8988T (cell line): Measurements from ENCODE around the gene NQO2.
A peak's percentile ranks its signal among the peaks of the same experiment; 100 is the strongest.
"Not testable (repeated sequence)": the region's sequence is repeated elsewhere in the genome, so short reads cannot be mapped to it uniquely, and the experiment has no call there.

Source experiments
- DNase-seq: peaks from one replicate; pipeline ENCODE4 v3.0.0; 2011

NQO2 gene

GRCh38 chr6:2990248-2990931 lies 9.3 kb upstream of the NQO2 start:
- DNase-seq = no peak

- DNase-seq = no peak
Observed at GRCh38 chr6:2990932-2991506, 8.7 kb upstream of the NQO2 start.

- DNase-seq = no peak
Observed at GRCh38 chr6:2992330-2992979, 7.2 kb upstream of the NQO2 start.

- no peak for DNase-seq
Observed at GRCh38 chr6:2993755-2994317, 5.9 kb upstream of the NQO2 start.

- not testable (repeated sequence) for DNase-seq
Observed at GRCh38 chr6:2998249-2998997, 1.3 kb upstream of the NQO2 start.

GRCh38 chr6:2998998-2999617 lies 586 bp upstream of the NQO2 start:
- DNase-seq = no peak

- no peak for DNase-seq
Observed at GRCh38 chr6:3001146-3001772, 1.6 kb downstream of the NQO2 start.

- peak; percentile 56 for DNase-seq
Observed at GRCh38 chr6:3001773-3002293, 2.1 kb downstream of the NQO2 start.

- not testable (repeated sequence) for DNase-seq
Observed at GRCh38 chr6:3003226-3003625, 3.5 kb downstream of the NQO2 start.

- DNase-seq = no peak
Observed at GRCh38 chr6:3005077-3005476, 5.4 kb downstream of the NQO2 start.

- DNase-seq = no peak
Observed at GRCh38 chr6:3005874-3006273, 6.2 kb downstream of the NQO2 start.

- DNase-seq = no peak
Observed at GRCh38 chr6:3006476-3006875, 6.8 kb downstream of the NQO2 start.

GRCh38 chr6:3007571-3007970 lies 7.9 kb downstream of the NQO2 start:
- DNase-seq = no peak

- not testable (repeated sequence) for DNase-seq
Observed at GRCh38 chr6:3008712-3009265, 9.1 kb downstream of the NQO2 start.

- DNase-seq = no peak
Observed at GRCh38 chr6:3009930-3010329, 10.2 kb downstream of the NQO2 start.

GRCh38 chr6:3011158-3011557 lies 11.5 kb downstream of the NQO2 start:
- DNase-seq = no peak

- no peak for DNase-seq
Observed at GRCh38 chr6:3011592-3011991, 11.9 kb downstream of the NQO2 start.

- no peak for DNase-seq
Observed at GRCh38 chr6:3013486-3013885, 13.8 kb downstream of the NQO2 start.

GRCh38 chr6:3013901-3014674 lies 14.4 kb downstream of the NQO2 start:
- DNase-seq = no peak

GRCh38 chr6:3014675-3015066 lies 15.0 kb downstream of the NQO2 start:
- no peak for DNase-seq

GRCh38 chr6:3015144-3015543 lies 15.4 kb downstream of the NQO2 start:
- DNase-seq = no peak
